Endothelial cell of umbilical vein (primary cell): Measurements from ENCODE around the gene EEF1G. TPM values are rescaled to one million over a fixed set of nuclear protein-coding genes. Genes with fewer than 3 reads are reported as not detected.
"Not testable (repeated sequence)": the region's sequence is repeated elsewhere in the genome, so short reads cannot be mapped to it uniquely, and the experiment has no call there.

Experiments used
- BruUV-seq: library from RNA; stranded (reverse); fragments of 400-500 nt; replicated peaks from 2 replicates; lab custom pipeline; 2021; lab: Mats Ljungman, UMichigan
- CTCF ChIA-PET: fragments of 300-600, 350-600 bp; sonication (Branson Sonifier 250); formaldehyde crosslinking; loops from one replicate; lab custom pipeline; 2021; ENCODE audit warnings: antibody characterized with exemption, inconsistent platforms; lab: Charles Lee
- POLR2A ChIA-PET: fragments of 300-600, 350-600 bp; sonication (Branson Sonifier 250); formaldehyde crosslinking; loops from one replicate; lab custom pipeline; 2021; ENCODE audit warnings: antibody characterized with exemption, inconsistent platforms; lab: Charles Lee
- DNase-seq: peaks from one replicate; pipeline ENCODE4 v3.0.0-alpha.2; 2011; ENCODE audit warnings: low read depth, low spot score
- FAIRE-seq: peaks from 2 replicates; lab custom pipeline; 2011; peaks lifted over from hg19 to GRCh38; lab: Jason Lieb, UNC
- H2AFZ ChIP-seq: 2 replicates; pipeline ENCODE4 v1.6.0; 2012; ENCODE audit warnings: low read depth, low read length, control low read depth, inconsistent platforms
- H3K27ac ChIP-seq: 2 replicates; pipeline ENCODE4 v1.5.1; 2011; ENCODE audit warnings: low read depth, mild to moderate bottlenecking, control low read depth, low read length, moderate library complexity; ENCODE audit not compliant: insufficient read depth
- H3K27me3 ChIP-seq, 2 experiments: 2 replicates each; pipeline versions ENCODE4 v1.6.0 to v1.6.1; 2011; ENCODE audit warnings: low read length in 2 of 2, mixed read lengths in 1 of 2; ENCODE audit not compliant: control insufficient read depth in 2 of 2, insufficient read depth in 2 of 2
- H3K36me3 ChIP-seq, 2 experiments: 2 replicates in 1 of 2; 3 replicates in 1 of 2; pipeline ENCODE4 v1.5.1; 2011; ENCODE audit warnings: low read length in 2 of 2, mild to moderate bottlenecking in 1 of 2, moderate library complexity in 1 of 2; ENCODE audit not compliant: control insufficient read depth in 2 of 2, insufficient read depth in 2 of 2; ENCODE audit errors: extremely low read depth in 1 of 2
- H3K4me1 ChIP-seq: 3 replicates; pipeline ENCODE4 v1.5.1; 2011; ENCODE audit warnings: mild to moderate bottlenecking, low read length; ENCODE audit not compliant: control insufficient read depth, insufficient read depth; ENCODE audit errors: extremely low read depth
- H3K4me2 ChIP-seq: 2 replicates; pipeline ENCODE4 v1.6.1; 2011; ENCODE audit warnings: low read length, control low read depth, mixed read lengths; ENCODE audit not compliant: insufficient read depth
- H3K4me3 ChIP-seq, 3 experiments: fragments of 200-600 bp in 1 of 3; sonication (generic), shearing (Covaris generic) in 1 of 3; replicated peaks in 1 of 3; 2 replicates each; pipeline ENCODE4 v1.5.1; 2011 to 2016; ENCODE audit warnings: control low read depth in 3 of 3, low read length in 3 of 3, mild to moderate bottlenecking in 2 of 3, inconsistent platforms in 1 of 3, low read depth in 1 of 3, moderate library complexity in 1 of 3; ENCODE audit not compliant: insufficient read depth in 1 of 3
- H3K79me2 ChIP-seq: 2 replicates; pipeline ENCODE4 v1.6.0; 2012; ENCODE audit warnings: low read length, inconsistent platforms; ENCODE audit not compliant: control insufficient read depth, insufficient read depth
- H3K9ac ChIP-seq: replicated peaks from 2 replicates; pipeline ENCODE3; 2011; ENCODE audit warnings: low read length, control low read depth; ENCODE audit not compliant: insufficient read depth; ENCODE audit errors: extremely low read depth
- H3K9me1 ChIP-seq: replicated peaks from 3 replicates; pipeline ENCODE4 v1.6.0; 2011; ENCODE audit warnings: mild to moderate bottlenecking, low read length; ENCODE audit not compliant: control insufficient read depth, insufficient read depth; ENCODE audit errors: extremely low read depth
- H3K9me3 ChIP-seq: replicated peaks from 2 replicates; pipeline ENCODE4 v1.5.1; 2012; ENCODE audit warnings: low read length, inconsistent platforms; ENCODE audit not compliant: control insufficient read depth, insufficient read depth
- H4K20me1 ChIP-seq: replicated peaks from 2 replicates; pipeline ENCODE3; 2011; ENCODE audit warnings: mild to moderate bottlenecking, low read length; ENCODE audit not compliant: control insufficient read depth, insufficient read depth; ENCODE audit errors: extremely low read depth
- EZH2 ChIP-seq: IDR thresholded peaks from 2 replicates; pipeline ENCODE4 v1.6.1; 2012; ENCODE audit warnings: borderline replicate concordance, low read depth, mild to moderate bottlenecking, moderate library complexity, low read length, inconsistent platforms; ENCODE audit not compliant: severe bottlenecking
- FOS ChIP-seq: IDR thresholded peaks from 2 replicates; pipeline ENCODE4 v1.6.1; 2011; ENCODE audit warnings: mild to moderate bottlenecking, low read length, moderate library complexity, borderline replicate concordance; ENCODE audit not compliant: insufficient read depth
- GATA2 ChIP-seq: IDR thresholded peaks from 2 replicates; pipeline ENCODE4 v1.7.0; 2011; ENCODE audit warnings: low read depth, mild to moderate bottlenecking, moderate library complexity, mixed read lengths, low read length; ENCODE audit not compliant: insufficient read length, insufficient read depth
- JUN ChIP-seq: IDR thresholded peaks from 2 replicates; pipeline ENCODE4 v1.6.1; 2011; ENCODE audit warnings: borderline replicate concordance, low read depth; ENCODE audit not compliant: insufficient read length, insufficient read depth
- MYC ChIP-seq: IDR thresholded peaks from one replicate; pipeline ENCODE4 v1.6.1; 2011; ENCODE audit warnings: mild to moderate bottlenecking, low read depth, low read length
- POLR2A ChIP-seq: IDR thresholded peaks from 2 replicates; pipeline ENCODE4 v1.6.1; 2012; ENCODE audit warnings: low read depth, mild to moderate bottlenecking, control low read depth, low read length
- POLR2AphosphoS5 ChIP-seq: IDR thresholded peaks from 2 replicates; pipeline ENCODE4 v1.6.1; 2012; ENCODE audit warnings: low read depth, mild to moderate bottlenecking, control low read depth, low read length, moderate library complexity; ENCODE audit not compliant: insufficient read depth
- dilution Hi-C: fragments of 300-500 bp; cut with MboI; formaldehyde crosslinking; loops from one replicate; pipeline ENCODE4 v1.15.0; 2019; ENCODE audit warnings: low sequenced_read_pairs; ENCODE audit not compliant: extremely low pct_ligation_motif_present
- intact Hi-C: fragments of 100-400 bp; cut with micrococcal nuclease; formaldehyde crosslinking; loops from one replicate; pipeline ENCODE4 v1.10.0; 2022
- polyA plus RNA-seq, 4 experiments: library from polyadenylated mRNA; depleted of rRNA in 3 of 4; stranded (reverse) in 3 of 4; unstranded in 1 of 4; fragments of >200 nt; gene quantifications; 2 replicates each; pipeline versions ENCODE4 v1.2.1 to v1.2.3, GENCODE V29; 2011 to 2012; ENCODE audit warnings: missing spikeins in 1 of 4
- total RNA-seq: library from RNA; stranded (reverse); gene quantifications from 2 replicates; pipeline ENCODE4 v1.2.3, GENCODE V29; 2021
- TF ChIP-seq, protein P1 (sequence below): IDR thresholded peaks from 2 replicates; pipeline ENCODE4 v1.6.1; 2011; ENCODE audit not compliant: insufficient read depth, insufficient read length
- TF ChIP-seq, protein P2 (sequence below), 2 donors: IDR thresholded peaks; 1 replicate in 1 of 2; 2 replicates in 1 of 2; pipeline ENCODE4 v1.5.1; 2011; ENCODE audit warnings: low read length in 2 of 2, mild to moderate bottlenecking in 2 of 2, moderate library complexity in 2 of 2, control low read depth in 1 of 2, inconsistent platforms in 1 of 2, low read depth in 1 of 2; ENCODE audit not compliant: insufficient read depth in 1 of 2; ENCODE audit errors: extremely low read depth in 1 of 2

Gene EEF1G
- total and polyA plus RNA-seq, 2 donors (not counting 3 experiments of a cell fraction or from before 2014, with no cell fraction given): 1,341 to 2,133 TPM

DNA sequence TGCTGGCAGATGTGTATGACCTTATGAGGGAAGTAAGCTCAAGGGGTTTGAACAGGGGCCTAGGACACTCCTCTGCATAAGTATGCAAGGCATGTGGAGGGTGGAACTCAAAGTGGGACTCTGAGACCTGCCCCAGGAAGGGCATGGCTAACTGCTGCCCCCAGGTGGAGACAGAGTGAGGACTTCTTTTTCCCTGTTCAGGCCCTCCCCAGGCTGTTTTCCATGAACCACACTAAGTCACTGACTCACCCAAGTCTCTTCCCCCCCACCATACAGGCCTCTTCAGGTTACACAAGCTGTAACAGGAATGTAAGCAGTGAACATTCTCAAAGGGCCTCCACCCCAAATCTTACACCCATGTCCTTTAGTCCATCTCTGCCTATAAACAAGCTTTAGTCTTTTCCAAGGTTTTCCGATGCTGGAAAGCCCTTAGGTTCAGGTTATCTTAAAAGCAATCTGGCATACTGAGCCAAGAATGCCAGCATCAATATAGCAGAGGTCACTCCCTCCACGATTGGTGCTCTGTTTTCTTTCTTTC lies 13.1 kb downstream of the EEF1G start:
- Histone ChIP-seq H3K79me2 (peaks cover 32% of the 10 kb centered on the region), H3K27me3 (no peaks in the 10 kb centered on the region), H2AFZ (no peak overlapping the region), H3K9me3 (no peaks in the 10 kb centered on the region), H3K4me3 (no peak overlapping the region), H3K27ac (peak overlapping the region; percentile 28), H3K4me1 (peaks cover 33% of the 10 kb centered on the region), H4K20me1 (peaks cover 4% of the 10 kb centered on the region), H3K36me3 (peaks cover 24 to 26% of the 10 kb centered on the region in 2 experiments), H3K9me1 (no peaks in the 10 kb centered on the region), H3K9ac (no peak overlapping the region), H3K4me2 (no peak overlapping the region)
- dilution Hi-C loops: no loop called here
- BruUV-seq: no TSS peak
- ChIA-PET POLR2A (interaction anchor here (0.7 to 2.0 kb wide), 5 partner anchors 13 to 142 kb away, joined by 3 to 7 read pairs (median 5); partner anchors contain the start of genes EEF1G and SCGB1A1), CTCF (interaction anchor here (0.6 to 15.7 kb wide), 25 partner anchors 10 to 179 kb away, joined by 3 to 376 read pairs (median 4); partner anchors contain the start of genes AHNAK, EEF1G, MTA2 and SCGB1A1)
- DNase-seq (peak; percentile 95), FAIRE-seq (peak; percentile 96)
- peak; percentile 67 for TF ChIP-seq POLR2A
- TF ChIP-seq JUN: peak; percentile 53
- peak; percentile 26 for TF ChIP-seq MYC
- TF ChIP-seq EZH2: no peak
- peak; percentile 65 for TF ChIP-seq GATA2
- TF ChIP-seq, protein P1, sequence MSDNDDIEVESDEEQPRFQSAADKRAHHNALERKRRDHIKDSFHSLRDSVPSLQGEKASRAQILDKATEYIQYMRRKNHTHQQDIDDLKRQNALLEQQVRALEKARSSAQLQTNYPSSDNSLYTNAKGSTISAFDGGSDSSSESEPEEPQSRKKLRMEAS: peak; percentile 33
- TF ChIP-seq POLR2AphosphoS5: peak; percentile 72
- peak; percentile 56 for TF ChIP-seq FOS
- TF ChIP-seq, protein P2, sequence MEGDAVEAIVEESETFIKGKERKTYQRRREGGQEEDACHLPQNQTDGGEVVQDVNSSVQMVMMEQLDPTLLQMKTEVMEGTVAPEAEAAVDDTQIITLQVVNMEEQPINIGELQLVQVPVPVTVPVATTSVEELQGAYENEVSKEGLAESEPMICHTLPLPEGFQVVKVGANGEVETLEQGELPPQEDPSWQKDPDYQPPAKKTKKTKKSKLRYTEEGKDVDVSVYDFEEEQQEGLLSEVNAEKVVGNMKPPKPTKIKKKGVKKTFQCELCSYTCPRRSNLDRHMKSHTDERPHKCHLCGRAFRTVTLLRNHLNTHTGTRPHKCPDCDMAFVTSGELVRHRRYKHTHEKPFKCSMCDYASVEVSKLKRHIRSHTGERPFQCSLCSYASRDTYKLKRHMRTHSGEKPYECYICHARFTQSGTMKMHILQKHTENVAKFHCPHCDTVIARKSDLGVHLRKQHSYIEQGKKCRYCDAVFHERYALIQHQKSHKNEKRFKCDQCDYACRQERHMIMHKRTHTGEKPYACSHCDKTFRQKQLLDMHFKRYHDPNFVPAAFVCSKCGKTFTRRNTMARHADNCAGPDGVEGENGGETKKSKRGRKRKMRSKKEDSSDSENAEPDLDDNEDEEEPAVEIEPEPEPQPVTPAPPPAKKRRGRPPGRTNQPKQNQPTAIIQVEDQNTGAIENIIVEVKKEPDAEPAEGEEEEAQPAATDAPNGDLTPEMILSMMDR (IDR thresholded peaks at IDR 0.05; ENCODE audit: extremely low read depth in 1 of 2, insufficient read depth in 1 of 2, low read depth in 1 of 2, low read length in 2 of 2): peak; percentile 82 to 84
- intact Hi-C loops: loop anchor here (1.0 kb wide), 5 partner anchors 15 to 179 kb away; no protein-coding TSS in a partner anchor

DNA sequence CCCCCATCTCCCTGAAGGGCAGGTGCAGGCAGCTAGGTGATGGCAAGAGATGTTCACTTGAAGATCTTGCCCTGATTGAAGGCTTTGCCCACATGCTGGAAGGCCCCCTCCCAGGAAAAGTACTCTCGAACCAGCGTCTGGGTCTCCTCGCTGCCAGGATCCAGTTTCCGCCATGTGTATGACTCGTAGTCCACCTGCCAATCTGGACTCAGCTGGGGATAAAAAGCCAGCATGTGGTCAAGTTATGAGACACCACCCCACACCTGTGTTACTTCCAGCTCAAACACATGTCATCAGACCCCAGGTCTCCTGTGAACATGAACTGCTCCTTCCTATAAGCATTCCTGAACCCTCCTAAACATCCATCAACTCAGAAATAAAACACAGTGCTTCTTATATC lies 14.1 kb downstream of the EEF1G start:
- H3K79me2 ChIP-seq: peaks cover 25% of the 10 kb centered on the region
- POLR2A ChIA-PET: interaction anchor here (2.0 kb wide), 1 partner anchor 14 kb away, joined by 7 read pairs; the partner anchor contains the start of gene EEF1G

More for the DNA sequence above, 14.1 kb downstream of the EEF1G start:
- CTCF ChIA-PET: interaction anchor here (0.6 to 15.7 kb wide), 5 partner anchors 16 to 165 kb away, joined by 3 to 376 read pairs (median 97); partner anchors contain the start of genes AHNAK and MTA2
- dilution Hi-C loops, H3K4me2 ChIP-seq, H3K9ac ChIP-seq, H3K4me3 ChIP-seq, H4K20me1 ChIP-seq, H2AFZ ChIP-seq, H3K27me3 ChIP-seq, H3K9me1 ChIP-seq, FAIRE-seq, DNase-seq, H3K9me3 ChIP-seq: not testable (repeated sequence)
- Histone ChIP-seq H3K27ac (peak overlapping the region; percentile 3), H3K4me1 (peaks cover 43% of the 10 kb centered on the region), H3K36me3 (peaks cover 19 to 22% of the 10 kb centered on the region in 2 experiments)
- intact Hi-C loops: loop anchor here (1.0 kb wide), 5 partner anchors 14 to 178 kb away; no protein-coding TSS in a partner anchor
- TSS peak; percentile 100 for BruUV-seq
